Stromal cell of bone marrow (primary cell): Measurements from ENCODE around the gene PALM2AKAP2.

ENCODE experiments used
- DNase-seq: peaks from one replicate; pipeline ENCODE4 v3.0.0-alpha.2; 2012; ENCODE audit warnings: low read depth

The PALM2AKAP2 gene

GRCh38 chr9:109779711-109780452 is at the start of gene PALM2AKAP2:
PALM2AKAP2 (plus strand) TSS chr9:109780198; CDS start chr9:109780489, 291 bp downstream.
- peak; percentile 53 for DNase-seq

GRCh38 chr9:109730228-109730627 is 49.8 kb upstream of the PALM2AKAP2 start:
- no peak for DNase-seq

GRCh38 chr9:109733690-109734089 is 46.3 kb upstream of the PALM2AKAP2 start:
- DNase-seq = peak; percentile 61

GRCh38 chr9:109734814-109735213 is 45.2 kb upstream of the PALM2AKAP2 start:
- no peak for DNase-seq

- no peak for DNase-seq
Observed at GRCh38 chr9:109735801-109736200, 44.2 kb upstream of the PALM2AKAP2 start.

GRCh38 chr9:109737295-109737694 is 42.7 kb upstream of the PALM2AKAP2 start:
- no peak for DNase-seq

- DNase-seq = no peak
Observed at GRCh38 chr9:109739760-109740159, 40.2 kb upstream of the PALM2AKAP2 start.

- peak; percentile 47 for DNase-seq
Observed at GRCh38 chr9:109742776-109743348, 37.1 kb upstream of the PALM2AKAP2 start.

- no peak for DNase-seq
Observed at GRCh38 chr9:109743696-109744095, 36.3 kb upstream of the PALM2AKAP2 start.

GRCh38 chr9:109745335-109746283 is 34.4 kb upstream of the PALM2AKAP2 start:
- DNase-seq = peak; percentile 60

- peak; percentile 44 for DNase-seq
Observed at GRCh38 chr9:109751253-109751652, 28.7 kb upstream of the PALM2AKAP2 start.

- DNase-seq = no peak
Observed at GRCh38 chr9:109753308-109753707, 26.7 kb upstream of the PALM2AKAP2 start.

GRCh38 chr9:109755040-109755439 is 25.0 kb upstream of the PALM2AKAP2 start:
- no peak for DNase-seq

- DNase-seq = no peak
Observed at GRCh38 chr9:109759589-109759988, 20.4 kb upstream of the PALM2AKAP2 start.

GRCh38 chr9:109765278-109765677 is 14.7 kb upstream of the PALM2AKAP2 start:
- no peak for DNase-seq

- no peak for DNase-seq
Observed at GRCh38 chr9:109765830-109766229, 14.2 kb upstream of the PALM2AKAP2 start.

- DNase-seq = peak; percentile 74
Observed at GRCh38 chr9:109766351-109766750, 13.6 kb upstream of the PALM2AKAP2 start.

GRCh38 chr9:109767404-109767803 is 12.6 kb upstream of the PALM2AKAP2 start:
- no peak for DNase-seq

- no peak for DNase-seq
Observed at GRCh38 chr9:109767814-109768213, 12.2 kb upstream of the PALM2AKAP2 start.

- DNase-seq = peak; percentile 70
Observed at GRCh38 chr9:109769250-109769649, 10.7 kb upstream of the PALM2AKAP2 start.

- DNase-seq = no peak
Observed at GRCh38 chr9:109770101-109770500, 9.9 kb upstream of the PALM2AKAP2 start.

- no peak for DNase-seq
Observed at GRCh38 chr9:109771087-109771486, 8.9 kb upstream of the PALM2AKAP2 start.
